Astrocyte (in vitro differentiated cells and primary cell): ENCODE data around the gene CAPN5. TPM values are rescaled to one million over a fixed set of nuclear protein-coding genes. Genes with fewer than 3 reads are reported as not detected.

Experiments used
- DNase-seq: peaks from one replicate; pipeline ENCODE4 v3.0.0-alpha.2; 2010; ENCODE audit warnings: low read depth
- FAIRE-seq: peaks from 2 replicates; lab custom pipeline; 2011; peaks lifted over from hg19 to GRCh38; lab: Jason Lieb, UNC
- H2AFZ ChIP-seq: 2 replicates; pipeline ENCODE4 v1.6.0; 2012; ENCODE audit warnings: low read depth, low read length, inconsistent platforms
- H3K27ac ChIP-seq: 2 replicates; pipeline ENCODE4 v1.5.1; 2011; ENCODE audit warnings: low read depth, low read length, inconsistent platforms
- H3K27me3 ChIP-seq: 2 replicates; pipeline ENCODE4 v1.6.0; 2011; ENCODE audit warnings: low read length, inconsistent platforms; ENCODE audit not compliant: insufficient read depth
- H3K36me3 ChIP-seq: 2 replicates; pipeline ENCODE4 v1.5.1; 2011; ENCODE audit warnings: low read length, inconsistent platforms; ENCODE audit not compliant: insufficient read depth
- H3K4me1 ChIP-seq: 2 replicates; pipeline ENCODE4 v1.5.1; 2011; ENCODE audit warnings: low read length, inconsistent platforms; ENCODE audit not compliant: insufficient read depth
- H3K4me2 ChIP-seq: 2 replicates; pipeline ENCODE4 v1.6.0; 2012; ENCODE audit warnings: low read length, inconsistent platforms
- H3K4me3 ChIP-seq: 2 replicates; pipeline ENCODE4 v1.5.1; 2011; ENCODE audit warnings: low read depth, mild to moderate bottlenecking, low read length, inconsistent platforms; ENCODE audit not compliant: insufficient read depth
- H3K79me2 ChIP-seq: 2 replicates; pipeline ENCODE4 v1.6.0; 2012; ENCODE audit warnings: mild to moderate bottlenecking, low read length, inconsistent platforms; ENCODE audit not compliant: insufficient read depth
- H3K9ac ChIP-seq: 2 replicates; pipeline ENCODE4 v1.6.0; 2012; ENCODE audit warnings: mild to moderate bottlenecking, low read length, inconsistent platforms
- H3K9me3 ChIP-seq: 2 replicates; pipeline ENCODE4 v1.5.1; 2012; ENCODE audit warnings: low read depth, mild to moderate bottlenecking, low read length, inconsistent platforms; ENCODE audit not compliant: insufficient read depth
- H4K20me1 ChIP-seq: 2 replicates; pipeline ENCODE4 v1.6.0; 2012; ENCODE audit warnings: low read length, inconsistent platforms; ENCODE audit not compliant: insufficient read depth
- H3K27ac Mint-ChIP-seq: one replicate; pipeline ENCODE4 v1.8.0; 2021; ENCODE audit warnings: mild to moderate bottlenecking, mixed read lengths; ENCODE audit not compliant: unreplicated experiment
- H3K27me3 Mint-ChIP-seq: one replicate; pipeline ENCODE4 v1.8.0; 2021; ENCODE audit warnings: low read depth, mixed read lengths; ENCODE audit not compliant: unreplicated experiment
- H3K36me3 Mint-ChIP-seq: one replicate; pipeline ENCODE4 v1.8.0; 2021; ENCODE audit warnings: low read depth, mixed read lengths; ENCODE audit not compliant: unreplicated experiment
- H3K4me1 Mint-ChIP-seq: one replicate; pipeline ENCODE4 v1.8.0; 2021; ENCODE audit warnings: low read depth, mixed read lengths; ENCODE audit not compliant: unreplicated experiment
- H3K4me3 Mint-ChIP-seq: one replicate; pipeline ENCODE4 v1.8.0; 2021; ENCODE audit warnings: mild to moderate bottlenecking, moderate library complexity, mixed read lengths; ENCODE audit not compliant: unreplicated experiment
- H3K9me3 Mint-ChIP-seq: one replicate; pipeline ENCODE4 v1.8.0; 2021; ENCODE audit warnings: mild to moderate bottlenecking, mixed read lengths; ENCODE audit not compliant: unreplicated experiment
- EZH2 ChIP-seq: IDR thresholded peaks from 2 replicates; pipeline ENCODE4 v1.6.1; 2012; ENCODE audit warnings: mild to moderate bottlenecking, low read length, inconsistent platforms; ENCODE audit not compliant: insufficient read depth
- total RNA-seq: library from RNA; stranded (reverse); gene quantifications from 2 replicates; pipeline ENCODE4 v1.2.1, GENCODE V29; 2021
- TF ChIP-seq, protein P1 (sequence below): IDR thresholded peaks from 2 replicates; pipeline ENCODE4 v1.5.1; 2011; ENCODE audit warnings: low read depth, mild to moderate bottlenecking, inconsistent platforms, low read length, moderate library complexity; ENCODE audit not compliant: insufficient read depth

Gene CAPN5
- total RNA-seq, 1 donor from 2014 or later = 17.4 TPM

DNA sequence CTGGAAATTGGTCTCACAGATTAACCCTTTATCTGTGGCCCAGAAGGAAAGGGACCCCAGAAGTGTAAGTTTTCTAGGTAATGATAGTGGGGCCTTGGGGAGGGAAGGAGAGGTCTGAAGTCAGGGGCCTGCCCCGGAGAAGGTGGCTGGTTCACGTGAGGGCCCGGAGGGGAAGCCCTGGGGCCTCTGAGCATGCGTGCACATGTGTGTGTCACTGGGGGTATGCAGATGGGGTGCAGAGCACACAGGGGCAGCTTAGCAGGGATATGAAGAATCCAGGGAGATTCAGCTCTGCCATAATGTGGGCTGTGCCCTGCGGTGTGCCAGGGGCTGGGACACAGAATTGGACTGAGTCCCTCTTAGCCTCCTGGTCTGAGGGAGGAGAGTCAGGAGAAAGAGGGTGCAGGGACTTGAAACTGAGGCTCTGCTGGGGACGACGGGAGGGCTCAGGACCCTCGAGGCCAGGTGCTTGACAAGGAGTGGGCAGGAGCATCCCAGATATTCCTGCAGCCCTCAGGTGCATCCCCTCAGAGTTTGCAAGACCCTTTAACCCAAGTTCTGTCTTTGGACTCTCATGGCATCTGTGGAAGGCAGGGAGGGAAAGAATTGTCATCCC is 76.7 kb downstream of the CAPN5 start:
- Histone ChIP-seq H3K4me3 (no peak overlapping the region), H3K4me2 (no peak overlapping the region), H3K9ac (no peak overlapping the region), H3K36me3 (no peaks in the 10 kb centered on the region), H3K79me2 (no peaks in the 10 kb centered on the region), H3K27ac (no peak overlapping the region), H3K9me3 (no peaks in the 10 kb centered on the region), H2AFZ (no peak overlapping the region), H3K27me3 (peaks cover 10% of the 10 kb centered on the region), H3K4me1 (peaks cover 15% of the 10 kb centered on the region), H4K20me1 (no peaks in the 10 kb centered on the region)
- Mint-ChIP-seq H3K4me3 (no peak overlapping the region), H3K36me3 (no peaks in the 10 kb centered on the region), H3K27me3 (peaks cover 45% of the 10 kb centered on the region), H3K9me3 (no peaks in the 10 kb centered on the region), H3K4me1 (peaks cover 4% of the 10 kb centered on the region), H3K27ac (no peak overlapping the region)
- FAIRE-seq (no peak), DNase-seq (no peak)
- TF ChIP-seq, protein P1, sequence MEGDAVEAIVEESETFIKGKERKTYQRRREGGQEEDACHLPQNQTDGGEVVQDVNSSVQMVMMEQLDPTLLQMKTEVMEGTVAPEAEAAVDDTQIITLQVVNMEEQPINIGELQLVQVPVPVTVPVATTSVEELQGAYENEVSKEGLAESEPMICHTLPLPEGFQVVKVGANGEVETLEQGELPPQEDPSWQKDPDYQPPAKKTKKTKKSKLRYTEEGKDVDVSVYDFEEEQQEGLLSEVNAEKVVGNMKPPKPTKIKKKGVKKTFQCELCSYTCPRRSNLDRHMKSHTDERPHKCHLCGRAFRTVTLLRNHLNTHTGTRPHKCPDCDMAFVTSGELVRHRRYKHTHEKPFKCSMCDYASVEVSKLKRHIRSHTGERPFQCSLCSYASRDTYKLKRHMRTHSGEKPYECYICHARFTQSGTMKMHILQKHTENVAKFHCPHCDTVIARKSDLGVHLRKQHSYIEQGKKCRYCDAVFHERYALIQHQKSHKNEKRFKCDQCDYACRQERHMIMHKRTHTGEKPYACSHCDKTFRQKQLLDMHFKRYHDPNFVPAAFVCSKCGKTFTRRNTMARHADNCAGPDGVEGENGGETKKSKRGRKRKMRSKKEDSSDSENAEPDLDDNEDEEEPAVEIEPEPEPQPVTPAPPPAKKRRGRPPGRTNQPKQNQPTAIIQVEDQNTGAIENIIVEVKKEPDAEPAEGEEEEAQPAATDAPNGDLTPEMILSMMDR = no peak
- TF ChIP-seq EZH2 = no peak

DNA sequence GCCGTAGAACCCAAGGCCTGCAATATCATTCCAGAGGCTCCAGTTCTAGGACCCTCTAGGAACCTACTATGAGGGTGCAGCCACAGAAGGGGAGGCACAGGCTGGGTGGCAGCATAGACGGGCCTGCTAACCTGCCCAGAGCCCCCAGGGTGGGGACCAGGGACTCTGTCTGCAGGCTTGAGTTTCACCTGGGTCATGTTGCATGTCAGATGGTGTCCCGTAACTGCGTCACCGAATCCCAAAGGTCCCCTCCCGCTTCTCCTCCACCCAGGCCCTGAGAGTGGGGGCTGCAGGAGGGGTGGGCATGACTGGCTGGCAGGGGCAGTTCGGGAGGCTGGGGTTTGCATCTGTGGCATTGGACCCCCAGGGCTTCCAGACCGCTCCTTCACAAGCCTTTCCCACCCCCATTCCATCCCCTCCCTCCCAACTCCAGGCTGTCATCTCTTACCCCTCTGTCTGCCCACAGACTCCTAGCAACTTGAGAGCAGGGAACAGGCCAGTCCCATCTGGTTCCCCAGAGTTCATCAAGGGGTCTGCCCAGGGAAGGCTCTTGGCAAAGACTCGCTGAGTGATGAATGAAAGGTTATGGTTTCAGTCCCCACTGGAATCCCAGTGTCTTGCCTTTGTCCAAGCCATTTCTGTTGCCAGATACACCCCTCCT is 77.6 kb downstream of the CAPN5 start:
- Mint-ChIP-seq H3K27ac (no peak overlapping the region), H3K4me1 (peaks cover 4% of the 10 kb centered on the region), H3K27me3 (peaks cover 51% of the 10 kb centered on the region), H3K36me3 (no peaks in the 10 kb centered on the region), H3K4me3 (no peak overlapping the region), H3K9me3 (no peaks in the 10 kb centered on the region)
- Histone ChIP-seq H3K9ac (no peak overlapping the region), H2AFZ (no peak overlapping the region), H3K36me3 (no peaks in the 10 kb centered on the region), H3K27ac (no peak overlapping the region), H3K79me2 (no peaks in the 10 kb centered on the region), H4K20me1 (no peaks in the 10 kb centered on the region), H3K4me1 (peaks cover 15% of the 10 kb centered on the region), H3K4me3 (no peak overlapping the region), H3K27me3 (peaks cover 7% of the 10 kb centered on the region), H3K9me3 (no peaks in the 10 kb centered on the region), H3K4me2 (no peak overlapping the region)
- DNase-seq (no peak), FAIRE-seq (no peak)
- TF ChIP-seq EZH2 = no peak
- TF ChIP-seq, protein P1 = no peak
